ENCODE data around the gene SGF29. TPM values are rescaled to one million over a fixed set of nuclear protein-coding genes. Genes with fewer than 3 reads are reported as not detected.

Gene SGF29
- total and polyA plus RNA-seq, 9 of the 15 experiments (the other 6 are each of a cell fraction or from before 2014, with no cell fraction given): 2.6 to 36.1 (median 21.2) TPM

GRCh38 chr16:28528463-28528867, 25.3 kb upstream of the SGF29 start (continued):
- no peak for TF ChIP-seq NKRF (IDR thresholded peaks at IDR 0.05; ENCODE audit: borderline replicate concordance)
- no peak for TF ChIP-seq TEAD2 (tag; IDR thresholded peaks at IDR 0.05)
- no peak for TF ChIP-seq ZNF76 (CRISPR knock-in tag; IDR thresholded peaks at IDR 0.05; ENCODE audit: borderline replicate concordance)
- no peak for TF ChIP-seq PTBP1 (IDR thresholded peaks at IDR 0.05; ENCODE audit: low read depth, low read length)
- no peak for TF ChIP-seq U2AF1 (optimal IDR thresholded peaks at IDR 0.05; ENCODE audit: low read depth, low read length)
- no peak for TF ChIP-seq SOX6 (IDR thresholded peaks at IDR 0.05)

GRCh38 chr16:28529124-28529523, 24.6 kb upstream of the SGF29 start:
- Histone ChIP-seq H4K20me1 (replicated peaks; ENCODE audit: control insufficient read depth, insufficient read depth, low read length) (no peaks in the 10 kb centered on the region), H3K4me3 (no peak overlapping the region), H3K4me2 (ENCODE audit: insufficient read depth, low read length) (no peak overlapping the region), H3K9ac (ENCODE audit: insufficient read depth in 1 of 2, low read depth in 2 of 2, low read length in 2 of 2) (no peak overlapping the region), H3K4me1 (replicated peaks in 1 of 2; ENCODE audit: control insufficient read depth in 2 of 2, insufficient read depth in 2 of 2, low read length in 2 of 2) (peaks cover 5 to 16% of the 10 kb centered on the region in 2 experiments; a peak in 3 of 5 replicates), H3K79me2 (ENCODE audit: control insufficient read depth, insufficient read depth, low read length) (no peaks in the 10 kb centered on the region), H3K9me3 (replicated peaks; ENCODE audit: control insufficient read depth, insufficient read depth, low read depth, low read length) (no peaks in the 10 kb centered on the region), H3K27ac (ENCODE audit: extremely low read depth, low read depth, low read length) (no peak overlapping the region), H3K27me3 (ENCODE audit: control insufficient read depth in 2 of 2, insufficient read depth in 2 of 2, low read length in 2 of 2) (no peaks in the 10 kb centered on the region), H3K36me3 (ENCODE audit: control insufficient read depth, insufficient read depth, low read length) (no peaks in the 10 kb centered on the region), H3K9me1 (ENCODE audit: control insufficient read depth, insufficient read depth, low read length) (no peaks in the 10 kb centered on the region), H2AFZ (ENCODE audit: low read depth, low read length) (peak overlapping the region; percentile 51; the same call in 1 of the 2 replicates)
- intact Hi-C loops (cut with micrococcal nuclease): loop anchor here (10.0 kb wide), 1 partner anchor 254 kb away; no protein-coding TSS in a partner anchor
- no peak for FAIRE-seq
- in situ Hi-C loops (cut with MboI): loop anchor here (25.0 kb wide), 2 partner anchors 183 to 958 kb away; partner anchors contain the start of gene EIF3C
- CTCF ChIA-PET (ENCODE audit: low intra/inter-chr PET ratio): no interaction called here
- BruUV-seq (replicated peaks): no TSS peak
- ATAC-seq: no peak
- no peak for DNase-seq (ENCODE audit: extremely low read depth in 1 of 4, low spot score in 3 of 4)
- POLR2A ChIA-PET: no interaction called here
- TF ChIP-seq ATF6 (CRISPR knock-in tag; IDR thresholded peaks at IDR 0.05) (no peak), ZSCAN32 (CRISPR knock-in tag; IDR thresholded peaks at IDR 0.05) (no peak), ZNF511 (CRISPR knock-in tag; IDR thresholded peaks at IDR 0.05) (no peak), ZBTB11 (CRISPR knock-in tag; IDR thresholded peaks at IDR 0.05) (0 out of 6 replicates have a peak, but pooled peaks of 1 of the 3 experiments have one; percentile 19), ZNF764 (CRISPR knock-in tag; IDR thresholded peaks at IDR 0.05; ENCODE audit: low read depth) (no peak)
